ENCODE results near the gene AKR1D1.
"Not testable (repeated sequence)": the region's sequence is repeated elsewhere in the genome, so short reads cannot be mapped to it uniquely, and the experiment has no call there.

AKR1D1 gene

GRCh38 chr7:138076196-138076595 lies at the start of gene AKR1D1:
Gene AKR1D1 (plus strand): TSS chr7:138076459. CDS start chr7:138076519, 60 bp downstream.
- DNase-seq (ENCODE audit: low spot score) = no peak

DNA sequence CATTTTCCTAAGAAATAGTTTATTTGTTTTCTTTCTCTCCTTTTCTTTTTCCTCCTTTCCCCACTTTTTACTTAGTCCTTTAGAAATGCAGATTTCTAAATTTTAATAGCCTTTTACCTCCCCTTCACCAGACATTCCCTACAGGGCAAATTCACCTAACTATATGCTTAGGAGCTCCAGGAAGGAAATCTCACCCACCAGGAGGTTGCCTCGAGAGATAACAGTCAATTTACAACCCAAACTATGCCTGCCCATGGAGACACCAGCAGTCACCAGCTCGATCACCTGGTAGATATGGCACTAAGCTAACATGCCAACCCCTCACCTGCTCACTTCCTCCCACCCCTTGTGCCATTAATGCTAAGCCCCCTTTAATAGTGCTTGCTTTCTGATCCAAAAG lies 49.2 kb upstream of the AKR1D1 start:
- DNase-seq (ENCODE audit: low spot score) = no peak

DNA sequence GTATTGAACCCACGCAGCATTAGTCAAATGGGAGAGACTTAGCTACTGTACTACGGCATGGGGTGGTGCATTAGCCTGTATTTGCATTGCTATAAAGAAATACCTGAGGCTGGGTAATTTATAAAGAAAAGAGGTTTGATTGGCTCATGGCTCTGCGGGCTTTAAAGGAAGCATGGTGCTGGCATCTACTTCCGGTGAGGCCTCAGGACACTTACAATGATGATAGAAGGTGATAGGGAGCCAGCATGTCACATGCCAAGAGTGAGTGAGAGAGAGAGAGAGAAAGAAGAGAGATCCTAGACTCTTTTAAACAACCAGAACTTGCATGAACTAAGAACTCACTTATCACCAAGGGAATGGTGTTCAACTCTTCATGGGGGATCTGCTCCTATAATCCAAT lies 47.1 kb upstream of the AKR1D1 start:
- DNase-seq (ENCODE audit: low spot score) = no peak

GRCh38 chr7:138029941-138030340 lies 46.3 kb upstream of the AKR1D1 start:
- no peak for DNase-seq (ENCODE audit: low spot score)

DNA sequence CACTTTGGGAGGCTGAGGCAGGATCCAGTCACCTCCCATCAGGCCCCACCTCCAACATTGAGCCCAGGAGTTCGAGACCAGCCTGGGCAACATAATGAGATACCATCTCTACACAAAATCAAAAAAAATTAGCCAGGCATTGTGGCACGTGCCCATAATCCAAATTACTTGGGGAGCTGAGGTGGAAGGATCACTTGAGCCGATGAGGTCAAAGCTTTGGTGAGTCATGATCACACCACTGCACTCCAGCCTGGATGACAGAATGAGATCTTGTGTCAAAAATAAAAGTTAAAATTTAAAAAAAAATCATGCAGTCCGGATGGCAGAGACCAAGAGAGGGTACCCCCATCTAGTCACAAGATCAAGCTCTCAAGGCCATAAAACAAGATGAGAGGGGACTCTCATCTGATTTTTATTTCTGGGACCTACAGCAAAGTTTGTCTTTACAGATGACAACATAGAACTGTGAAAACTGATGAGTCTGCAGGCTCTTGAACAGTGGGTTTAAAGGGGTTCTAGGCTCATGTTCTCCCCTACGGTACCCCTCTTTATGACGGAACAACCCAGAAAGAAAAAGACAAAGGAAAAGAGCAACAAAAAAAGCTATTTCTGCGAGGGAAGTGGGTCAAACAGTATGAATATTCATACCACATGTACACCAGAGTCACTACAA lies 45.4 kb upstream of the AKR1D1 start:
- DNase-seq (ENCODE audit: low spot score) = no peak

DNA sequence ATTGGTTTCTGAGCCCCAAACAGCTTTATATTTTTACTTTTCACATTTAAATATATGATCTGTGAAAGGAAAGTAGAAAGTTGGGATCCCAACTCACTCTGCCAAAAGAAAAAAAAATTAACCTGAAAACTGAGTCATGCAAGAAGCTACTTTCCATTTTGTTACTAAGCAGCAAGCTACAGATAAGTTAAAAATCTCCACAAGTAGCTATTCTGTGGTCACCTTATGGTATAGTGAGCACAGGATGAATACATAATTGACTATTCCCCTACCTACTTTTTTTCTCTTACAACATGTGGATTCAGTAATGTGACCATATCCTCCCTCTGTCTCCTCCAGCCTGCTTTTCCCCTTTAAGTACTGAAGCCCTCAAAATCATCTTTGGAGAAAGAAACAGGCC lies 44.1 kb upstream of the AKR1D1 start:
- DNase-seq (ENCODE audit: low spot score) = no peak

GRCh38 chr7:138032770-138033169 lies 43.5 kb upstream of the AKR1D1 start:
- DNase-seq (ENCODE audit: low spot score) = no peak

DNA sequence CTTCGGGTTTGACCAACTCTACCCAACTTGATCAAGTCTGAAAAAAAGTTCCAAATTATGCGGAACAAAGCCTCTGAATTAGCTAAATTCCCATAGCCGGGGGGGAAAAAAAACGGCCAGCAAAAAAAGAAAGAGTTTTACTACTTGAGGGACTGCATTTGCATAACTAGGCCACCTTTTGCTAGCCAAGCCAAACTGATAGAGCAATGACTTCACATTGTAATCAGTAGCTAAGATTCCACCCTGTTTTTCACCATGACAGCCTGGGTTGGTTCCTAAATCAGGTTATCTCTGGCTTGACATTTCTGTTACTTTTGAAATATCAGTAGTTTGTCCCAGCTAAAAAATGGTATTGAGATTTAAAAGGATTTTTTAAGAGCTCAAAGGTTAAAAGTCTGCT lies 43.0 kb upstream of the AKR1D1 start:
- no peak for DNase-seq (ENCODE audit: low spot score)

- no peak for DNase-seq (ENCODE audit: low spot score)
These were observed 40.1 kb upstream of the AKR1D1 start for GRCh38 chr7:138036135-138036534.

DNA sequence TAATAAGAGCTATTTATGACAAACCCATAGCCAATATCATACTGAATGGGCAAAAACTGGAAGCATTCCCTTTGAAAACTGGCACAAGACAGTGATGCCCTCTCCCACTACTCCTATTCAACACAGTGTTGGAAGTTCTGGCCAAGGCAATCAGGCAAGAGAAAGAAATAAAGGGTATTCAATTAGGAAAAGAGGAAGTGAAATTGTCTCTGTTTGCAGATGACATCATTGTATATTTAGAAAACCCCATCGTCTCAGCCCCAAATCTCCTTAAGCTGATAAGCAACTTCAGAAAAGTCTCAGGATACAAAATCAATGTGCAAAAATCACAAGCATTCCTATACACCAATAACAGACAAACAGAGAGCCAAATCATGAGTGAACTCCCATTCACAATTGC lies 36.2 kb upstream of the AKR1D1 start:
- DNase-seq (ENCODE audit: low spot score) = not testable (repeated sequence)

- DNase-seq (ENCODE audit: low spot score) = no peak
These were observed 31.4 kb upstream of the AKR1D1 start for GRCh38 chr7:138044897-138045296.

DNA sequence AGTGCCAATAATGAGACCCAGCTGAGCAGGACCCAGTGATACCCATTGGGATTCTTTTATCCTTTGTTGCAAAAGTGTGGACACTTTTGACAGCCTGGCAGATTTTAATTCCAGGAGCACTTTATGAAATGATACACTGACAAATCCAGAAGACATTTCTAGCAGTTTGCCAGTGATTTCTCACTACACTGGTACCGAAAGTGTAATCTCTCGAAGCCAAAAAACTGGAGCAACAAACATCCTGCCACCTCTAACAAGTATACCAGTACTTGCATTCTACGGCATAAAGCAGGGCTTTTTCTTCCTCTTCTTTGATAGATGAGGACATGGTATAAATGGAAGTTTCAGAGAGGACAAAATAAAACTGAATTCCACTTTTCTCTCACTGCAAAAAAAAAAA lies 28.4 kb upstream of the AKR1D1 start:
- no peak for DNase-seq (ENCODE audit: low spot score)

DNA sequence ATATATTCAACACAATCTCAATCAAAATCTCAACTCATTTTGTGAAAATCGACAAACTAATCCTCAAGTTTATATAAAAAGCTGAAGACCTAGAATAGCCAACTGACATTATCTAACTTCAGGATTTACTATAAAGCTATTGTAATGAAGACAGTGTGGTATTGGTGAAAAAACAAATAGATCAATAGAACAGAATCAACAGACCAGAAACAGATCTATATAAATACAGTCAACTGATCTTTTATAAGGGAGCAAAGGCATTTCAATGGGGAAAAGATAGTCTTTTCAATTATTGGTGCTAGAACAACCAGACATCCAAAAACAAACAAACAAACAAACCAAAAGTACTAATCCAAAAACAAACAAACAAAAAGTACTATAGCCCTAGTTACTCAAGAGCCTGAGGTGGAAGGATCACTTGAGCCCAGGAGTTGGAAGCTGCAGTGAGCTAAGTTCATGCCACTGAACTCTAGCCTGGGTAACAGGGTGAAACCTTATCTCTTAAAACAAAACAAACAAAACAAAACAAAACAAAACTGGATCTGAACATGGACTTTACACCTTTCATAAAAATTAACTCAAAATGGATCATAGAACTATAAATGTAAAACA lies 26.6 kb upstream of the AKR1D1 start:
- DNase-seq (ENCODE audit: low spot score) = no peak

- DNase-seq (ENCODE audit: low spot score) = not testable (repeated sequence)
These were observed 24.5 kb upstream of the AKR1D1 start for GRCh38 chr7:138051712-138052247.

DNA sequence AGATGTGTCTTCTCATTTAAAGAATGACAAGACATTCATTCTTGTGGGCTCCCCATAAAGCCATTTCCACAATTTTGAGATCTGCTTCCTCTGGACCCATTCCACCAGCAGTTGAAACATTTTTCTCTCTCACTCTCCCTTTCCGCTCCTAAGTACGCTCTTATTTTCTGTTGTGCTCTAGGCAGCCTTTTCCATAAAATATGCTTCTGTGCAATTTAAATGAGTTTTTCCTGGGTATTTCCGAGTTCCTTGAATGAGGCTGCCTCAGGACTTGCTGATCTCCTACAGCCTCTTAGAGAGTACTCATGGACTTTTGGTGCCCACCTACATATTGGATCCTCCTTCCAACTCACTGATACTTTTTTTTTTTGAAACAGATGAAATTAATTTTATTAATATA lies 23.6 kb upstream of the AKR1D1 start:
- no peak for DNase-seq (ENCODE audit: low spot score)

DNA sequence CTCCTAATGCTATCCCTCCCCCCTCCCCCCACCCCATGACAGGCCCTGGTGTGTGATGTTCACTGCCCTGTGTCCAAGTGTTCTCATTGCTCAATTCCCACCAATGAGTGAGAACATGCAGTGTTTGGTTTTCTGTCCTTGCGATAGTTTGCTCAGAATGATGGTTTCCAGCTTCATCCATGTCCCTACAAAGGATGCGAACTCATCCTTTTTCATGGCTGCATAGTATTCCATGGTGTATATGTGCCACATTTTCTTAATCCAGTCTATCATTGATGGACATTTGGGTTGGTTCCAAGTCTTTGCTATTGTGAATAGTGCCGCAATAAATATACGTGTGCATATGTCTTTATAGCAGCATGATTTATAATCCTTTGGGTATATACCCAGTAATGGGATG lies 20.6 kb upstream of the AKR1D1 start:
- DNase-seq (ENCODE audit: low spot score) = not testable (repeated sequence)

GRCh38 chr7:138063400-138063799 lies 12.9 kb upstream of the AKR1D1 start:
- DNase-seq (ENCODE audit: low spot score) = no peak

GRCh38 chr7:138064856-138065357 lies 11.4 kb upstream of the AKR1D1 start:
- DNase-seq (ENCODE audit: low spot score) = peak; percentile 45

DNA sequence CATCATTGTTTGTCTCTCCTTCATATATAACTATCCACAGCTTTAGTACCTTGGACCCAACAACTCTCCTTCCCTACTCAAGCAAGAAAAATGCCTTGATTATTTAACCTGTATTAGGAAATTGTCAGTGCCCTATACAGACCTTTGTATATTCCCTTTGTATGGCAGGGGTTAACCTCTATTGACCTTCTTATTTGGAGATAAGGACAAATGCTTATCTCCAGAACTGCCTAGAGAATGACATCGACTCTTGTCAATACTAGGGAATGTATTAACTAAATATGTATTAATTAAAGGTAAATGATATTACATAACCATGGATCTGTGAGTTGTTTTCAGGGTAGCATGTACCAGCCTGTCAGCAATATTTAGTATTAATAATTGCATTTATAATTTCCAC lies 10.4 kb upstream of the AKR1D1 start:
- no peak for DNase-seq (ENCODE audit: low spot score)

DNA sequence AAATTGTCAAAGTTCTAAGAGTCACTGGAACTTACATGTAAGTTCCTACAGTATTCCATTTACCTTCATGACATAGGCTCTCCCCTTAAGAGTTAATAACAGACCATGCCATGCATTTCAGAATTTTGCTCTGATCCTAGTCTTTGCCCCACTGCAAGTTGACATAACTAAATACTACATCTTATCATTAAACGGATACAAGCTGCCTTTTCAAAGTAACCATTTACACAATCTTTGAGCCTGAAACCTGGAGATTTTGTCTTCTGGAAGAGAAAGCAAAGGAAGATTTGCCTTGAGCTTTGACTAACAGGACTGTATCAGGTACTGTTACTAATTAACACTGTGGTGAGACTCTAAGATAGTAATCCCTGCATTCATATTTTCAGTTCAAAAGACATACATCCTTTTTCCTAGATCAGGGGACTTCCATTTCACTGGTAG lies 9.3 kb upstream of the AKR1D1 start:
- DNase-seq (ENCODE audit: low spot score) = no peak

GRCh38 chr7:138067774-138068173 lies 8.5 kb upstream of the AKR1D1 start:
- no peak for DNase-seq (ENCODE audit: low spot score)

- no peak for DNase-seq (ENCODE audit: low spot score)
These were observed 5.4 kb upstream of the AKR1D1 start for GRCh38 chr7:138070908-138071307.

DNA sequence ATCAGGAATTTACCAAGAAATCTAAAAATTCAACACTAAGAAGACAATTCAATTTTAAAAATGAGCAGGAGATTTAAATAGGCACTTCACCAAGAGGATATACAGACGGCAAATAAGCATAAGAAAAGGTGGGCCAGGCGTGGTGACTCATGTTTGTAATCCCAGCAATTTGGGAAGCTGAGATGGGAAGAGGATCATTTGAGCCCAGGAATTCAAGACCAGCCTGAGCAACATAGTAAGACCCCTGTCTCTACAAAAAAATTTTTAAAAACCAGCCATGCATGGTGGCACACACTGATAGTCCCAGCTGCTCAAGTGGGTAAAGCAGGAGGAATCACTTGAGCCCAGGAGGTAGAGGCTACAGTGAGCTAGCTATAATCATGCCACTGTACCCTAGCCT lies 3.5 kb upstream of the AKR1D1 start:
- DNase-seq (ENCODE audit: low spot score) = no peak

- DNase-seq (ENCODE audit: low spot score) = no peak
These were observed 2.1 kb upstream of the AKR1D1 start for GRCh38 chr7:138074121-138074520.

Measured in ecto neural progenitor cell (in vitro differentiated cells).